K562 (cell line): ENCODE results near the gene TFPT. TPM values are rescaled to one million over a fixed set of nuclear protein-coding genes. Genes with fewer than 3 reads are reported as not detected.
A peak's percentile ranks its signal among the peaks of the same experiment; 100 is the strongest.

Experiments used
- ADNP ChIP-seq: fragments of 200-800 bp; sonication (Bioruptor generic); IDR thresholded peaks from 2 replicates; pipeline ENCODE4 v1.6.1; 2016; ENCODE audit warnings: missing genetic modification characterization, missing compliant biosample characterization
- CCAR2 ChIP-seq: fragments of 200-400 bp; formaldehyde crosslinking; IDR thresholded peaks from 2 replicates; pipeline ENCODE4 v1.6.1; 2017; ENCODE audit warnings: mild to moderate bottlenecking, low read depth, low read length
- FOXJ2 ChIP-seq: fragments of 200-800 bp; sonication (Bioruptor generic); IDR thresholded peaks from 2 replicates; pipeline ENCODE4 v1.6.1; 2016; ENCODE audit warnings: missing genetic modification characterization, missing compliant biosample characterization
- GABPB1 ChIP-seq: sonication (generic); formaldehyde crosslinking; IDR thresholded peaks from 2 replicates; pipeline ENCODE4 v1.8.0; 2022; ENCODE audit warnings: mild to moderate bottlenecking, missing genetic modification reagents
- GTF2A2 ChIP-seq: IDR thresholded peaks from 2 replicates; pipeline ENCODE4 v1.6.1; 2016; ENCODE audit warnings: mild to moderate bottlenecking, missing genetic modification characterization, missing compliant biosample characterization
- HNRNPLL ChIP-seq: fragments of 200-400 bp; formaldehyde crosslinking; IDR thresholded peaks from 2 replicates; pipeline ENCODE4 v1.6.1; 2017; ENCODE audit warnings: low read length, low read depth, mild to moderate bottlenecking; ENCODE audit not compliant: poor library complexity, severe bottlenecking
- NCOA1 ChIP-seq: fragments of 450-650 bp; IDR thresholded peaks from 2 replicates; pipeline ENCODE4 v1.6.1; 2016; ENCODE audit warnings: low read depth
- RFX5 ChIP-seq: IDR thresholded peaks from 2 replicates; pipeline ENCODE4 v1.6.1; 2011; ENCODE audit warnings: low read depth, mild to moderate bottlenecking, improper control_type of control experiment, low read length
- U2AF1 ChIP-seq: fragments of 200-400 bp; formaldehyde crosslinking; optimal IDR thresholded peaks from 2 replicates; pipeline ENCODE3; 2017; ENCODE audit warnings: mild to moderate bottlenecking, low read depth, low read length, moderate library complexity
- ZNF140 ChIP-seq: fragments of 250-450 bp; sonication (Bioruptor Pico); IDR thresholded peaks from 2 replicates; pipeline ENCODE4 v1.8.0; 2021; ENCODE audit warnings: moderate library complexity, mild to moderate bottlenecking, inconsistent platforms
- ZNF668 ChIP-seq: fragments of 250-450 bp; sonication (Bioruptor Pico); IDR thresholded peaks from 2 replicates; pipeline ENCODE4 v1.8.0; 2022; ENCODE audit warnings: mild to moderate bottlenecking, inconsistent platforms
- polyA plus RNA-seq, 8 experiments: library from polyadenylated mRNA; depleted of rRNA in 4 of 8; stranded (reverse) in 5 of 8; unstranded in 3 of 8; fragments of >200 nt; fragmentation: Nextera tagmentation in 2 of 8; fragmentation: Illumina TruSeq in 1 of 8; extraction: Ambion mirVana in 2 of 8; extraction: Trizol in 1 of 8; gene quantifications; 2 replicates each; pipeline versions ENCODE4 v1.2.1 to v1.2.3, GENCODE V29; 2011 to 2014; ENCODE audit warnings: inconsistent platforms in 1 of 8, missing spikeins in 1 of 8
- total RNA-seq, 7 experiments: library from RNA; depleted of rRNA in 6 of 7; stranded (reverse); fragments of >200 nt in 6 of 7; fragmentation: Illumina TruSeq in 2 of 7; extraction: Trizol in 2 of 7; gene quantifications; 2 replicates each; pipeline versions ENCODE4 v1.2.1 to v1.2.3, GENCODE V29; 2011 to 2021; ENCODE audit warnings: low replicate concordance in 1 of 7
- TF ChIP-seq, protein P1 (sequence below): fragments of 450-650 bp; IDR thresholded peaks from 2 replicates; pipeline ENCODE4 v1.6.1; 2017; ENCODE audit warnings: antibody characterized with exemption, mild to moderate bottlenecking
- TF ChIP-seq, protein P2 (sequence below): IDR thresholded peaks from 2 replicates; pipeline ENCODE4 v1.6.1; 2011; ENCODE audit warnings: borderline replicate concordance, low read depth, mild to moderate bottlenecking, moderate library complexity, low read length; ENCODE audit not compliant: insufficient read depth, poor library complexity, severe bottlenecking
- TF ChIP-seq, protein P3 (sequence below): fragments of 450-650 bp; IDR thresholded peaks from 2 replicates; pipeline ENCODE4 v1.6.1; 2016; ENCODE audit warnings: antibody characterized with exemption
- TF ChIP-seq, protein P4 (sequence below): fragments of 200-800 bp; sonication (Bioruptor generic); IDR thresholded peaks from 2 replicates; pipeline ENCODE4 v1.6.1; 2017; ENCODE audit warnings: missing genetic modification characterization, missing compliant biosample characterization
- TF ChIP-seq, protein P5 (sequence below): fragments of 450-650 bp; formaldehyde crosslinking; IDR thresholded peaks from 2 replicates; pipeline ENCODE4 v1.4.0; 2022; ENCODE audit warnings: missing genetic modification characterization

TFPT gene
- total and polyA plus RNA-seq, 9 of the 15 experiments (the other 6 are each of a cell fraction or from before 2014, with no cell fraction given), result 0.72 to 16.4 (median 9.2) TPM

DNA sequence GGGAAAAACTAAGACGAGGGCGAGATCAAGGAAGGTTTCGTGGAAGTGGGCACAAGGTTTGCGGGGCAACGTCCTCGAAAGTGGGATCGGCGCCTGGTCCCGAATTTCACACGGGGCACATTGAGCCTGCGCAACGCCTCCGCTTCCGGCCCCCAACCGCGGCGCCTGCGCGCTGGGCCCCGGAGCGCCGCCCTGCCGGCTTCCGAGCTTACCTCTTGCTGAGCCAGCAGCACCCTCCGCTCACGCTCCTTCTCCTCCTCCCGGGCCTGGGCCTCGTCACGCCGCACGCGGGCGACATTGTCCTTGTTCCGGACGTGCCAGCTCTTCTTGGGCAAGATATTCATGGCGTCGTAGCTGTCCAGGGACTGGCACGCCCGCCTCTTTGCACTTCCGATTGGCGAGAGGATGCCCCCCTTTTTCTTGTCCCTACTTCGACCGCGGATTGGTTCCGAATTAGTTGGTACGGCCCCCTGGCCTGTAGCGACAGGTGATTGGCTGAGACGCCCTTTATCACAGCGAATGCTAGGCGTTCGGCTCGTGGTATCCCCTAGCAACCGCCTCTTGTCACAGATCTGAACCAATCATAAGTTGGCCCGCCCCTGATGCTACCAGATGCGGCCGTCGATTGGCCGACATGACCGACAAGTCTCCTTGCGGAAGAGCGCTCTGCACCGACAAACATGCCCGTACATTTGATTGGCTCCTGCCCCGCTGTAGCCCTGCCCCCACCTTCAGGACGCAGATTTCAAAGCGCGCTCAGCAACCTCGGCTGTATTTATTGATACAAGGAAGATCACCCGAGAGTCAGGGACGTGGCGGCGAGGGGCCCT is 44.1 kb upstream of the TFPT start, which contains the start of gene LENG1 (continued):
- TF ChIP-seq, protein P1, sequence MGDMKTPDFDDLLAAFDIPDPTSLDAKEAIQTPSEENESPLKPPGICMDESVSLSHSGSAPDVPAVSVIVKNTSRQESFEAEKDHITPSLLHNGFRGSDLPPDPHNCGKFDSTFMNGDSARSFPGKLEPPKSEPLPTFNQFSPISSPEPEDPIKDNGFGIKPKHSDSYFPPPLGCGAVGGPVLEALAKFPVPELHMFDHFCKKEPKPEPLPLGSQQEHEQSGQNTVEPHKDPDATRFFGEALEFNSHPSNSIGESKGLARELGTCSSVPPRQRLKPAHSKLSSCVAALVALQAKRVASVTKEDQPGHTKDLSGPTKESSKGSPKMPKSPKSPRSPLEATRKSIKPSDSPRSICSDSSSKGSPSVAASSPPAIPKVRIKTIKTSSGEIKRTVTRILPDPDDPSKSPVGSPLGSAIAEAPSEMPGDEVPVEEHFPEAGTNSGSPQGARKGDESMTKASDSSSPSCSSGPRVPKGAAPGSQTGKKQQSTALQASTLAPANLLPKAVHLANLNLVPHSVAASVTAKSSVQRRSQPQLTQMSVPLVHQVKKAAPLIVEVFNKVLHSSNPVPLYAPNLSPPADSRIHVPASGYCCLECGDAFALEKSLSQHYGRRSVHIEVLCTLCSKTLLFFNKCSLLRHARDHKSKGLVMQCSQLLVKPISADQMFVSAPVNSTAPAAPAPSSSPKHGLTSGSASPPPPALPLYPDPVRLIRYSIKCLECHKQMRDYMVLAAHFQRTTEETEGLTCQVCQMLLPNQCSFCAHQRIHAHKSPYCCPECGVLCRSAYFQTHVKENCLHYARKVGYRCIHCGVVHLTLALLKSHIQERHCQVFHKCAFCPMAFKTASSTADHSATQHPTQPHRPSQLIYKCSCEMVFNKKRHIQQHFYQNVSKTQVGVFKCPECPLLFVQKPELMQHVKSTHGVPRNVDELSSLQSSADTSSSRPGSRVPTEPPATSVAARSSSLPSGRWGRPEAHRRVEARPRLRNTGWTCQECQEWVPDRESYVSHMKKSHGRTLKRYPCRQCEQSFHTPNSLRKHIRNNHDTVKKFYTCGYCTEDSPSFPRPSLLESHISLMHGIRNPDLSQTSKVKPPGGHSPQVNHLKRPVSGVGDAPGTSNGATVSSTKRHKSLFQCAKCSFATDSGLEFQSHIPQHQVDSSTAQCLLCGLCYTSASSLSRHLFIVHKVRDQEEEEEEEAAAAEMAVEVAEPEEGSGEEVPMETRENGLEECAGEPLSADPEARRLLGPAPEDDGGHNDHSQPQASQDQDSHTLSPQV, result no peak
- peak; percentile 72; the same call in 1 of the 2 replicates for TF ChIP-seq RFX5
- TF ChIP-seq, protein P2, sequence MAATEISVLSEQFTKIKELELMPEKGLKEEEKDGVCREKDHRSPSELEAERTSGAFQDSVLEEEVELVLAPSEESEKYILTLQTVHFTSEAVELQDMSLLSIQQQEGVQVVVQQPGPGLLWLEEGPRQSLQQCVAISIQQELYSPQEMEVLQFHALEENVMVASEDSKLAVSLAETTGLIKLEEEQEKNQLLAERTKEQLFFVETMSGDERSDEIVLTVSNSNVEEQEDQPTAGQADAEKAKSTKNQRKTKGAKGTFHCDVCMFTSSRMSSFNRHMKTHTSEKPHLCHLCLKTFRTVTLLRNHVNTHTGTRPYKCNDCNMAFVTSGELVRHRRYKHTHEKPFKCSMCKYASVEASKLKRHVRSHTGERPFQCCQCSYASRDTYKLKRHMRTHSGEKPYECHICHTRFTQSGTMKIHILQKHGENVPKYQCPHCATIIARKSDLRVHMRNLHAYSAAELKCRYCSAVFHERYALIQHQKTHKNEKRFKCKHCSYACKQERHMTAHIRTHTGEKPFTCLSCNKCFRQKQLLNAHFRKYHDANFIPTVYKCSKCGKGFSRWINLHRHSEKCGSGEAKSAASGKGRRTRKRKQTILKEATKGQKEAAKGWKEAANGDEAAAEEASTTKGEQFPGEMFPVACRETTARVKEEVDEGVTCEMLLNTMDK, result peak; percentile 85
- no peak for TF ChIP-seq ZNF140 (CRISPR knock-in tag)
- TF ChIP-seq, protein P3, sequence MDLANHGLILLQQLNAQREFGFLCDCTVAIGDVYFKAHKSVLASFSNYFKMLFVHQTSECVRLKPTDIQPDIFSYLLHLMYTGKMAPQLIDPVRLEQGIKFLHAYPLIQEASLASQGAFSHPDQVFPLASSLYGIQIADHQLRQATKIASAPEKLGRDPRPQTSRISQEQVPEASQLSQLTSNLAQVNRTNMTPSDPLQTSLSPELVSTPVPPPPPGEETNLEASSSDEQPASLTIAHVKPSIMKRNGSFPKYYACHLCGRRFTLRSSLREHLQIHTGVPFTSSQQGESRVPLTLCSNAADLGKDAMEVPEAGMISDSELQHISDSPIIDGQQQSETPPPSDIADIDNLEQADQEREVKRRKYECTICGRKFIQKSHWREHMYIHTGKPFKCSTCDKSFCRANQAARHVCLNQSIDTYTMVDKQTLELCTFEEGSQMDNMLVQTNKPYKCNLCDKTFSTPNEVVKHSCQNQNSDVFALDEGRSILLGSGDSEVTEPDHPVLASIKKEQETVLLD, result peak; percentile 71; the same call in 1 of the 2 replicates
- TF ChIP-seq NCOA1, result no peak
- TF ChIP-seq GTF2A2 (tag), result no peak
- TF ChIP-seq, protein P4, sequence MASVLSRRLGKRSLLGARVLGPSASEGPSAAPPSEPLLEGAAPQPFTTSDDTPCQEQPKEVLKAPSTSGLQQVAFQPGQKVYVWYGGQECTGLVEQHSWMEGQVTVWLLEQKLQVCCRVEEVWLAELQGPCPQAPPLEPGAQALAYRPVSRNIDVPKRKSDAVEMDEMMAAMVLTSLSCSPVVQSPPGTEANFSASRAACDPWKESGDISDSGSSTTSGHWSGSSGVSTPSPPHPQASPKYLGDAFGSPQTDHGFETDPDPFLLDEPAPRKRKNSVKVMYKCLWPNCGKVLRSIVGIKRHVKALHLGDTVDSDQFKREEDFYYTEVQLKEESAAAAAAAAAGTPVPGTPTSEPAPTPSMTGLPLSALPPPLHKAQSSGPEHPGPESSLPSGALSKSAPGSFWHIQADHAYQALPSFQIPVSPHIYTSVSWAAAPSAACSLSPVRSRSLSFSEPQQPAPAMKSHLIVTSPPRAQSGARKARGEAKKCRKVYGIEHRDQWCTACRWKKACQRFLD (CRISPR knock-in tag), result 0 out of 2 replicates have a peak, but pooled peaks have one; percentile 10
- TF ChIP-seq ADNP (tag), result no peak
- TF ChIP-seq GABPB1 (CRISPR knock-in tag), result peak; percentile 89
- TF ChIP-seq, protein P5, sequence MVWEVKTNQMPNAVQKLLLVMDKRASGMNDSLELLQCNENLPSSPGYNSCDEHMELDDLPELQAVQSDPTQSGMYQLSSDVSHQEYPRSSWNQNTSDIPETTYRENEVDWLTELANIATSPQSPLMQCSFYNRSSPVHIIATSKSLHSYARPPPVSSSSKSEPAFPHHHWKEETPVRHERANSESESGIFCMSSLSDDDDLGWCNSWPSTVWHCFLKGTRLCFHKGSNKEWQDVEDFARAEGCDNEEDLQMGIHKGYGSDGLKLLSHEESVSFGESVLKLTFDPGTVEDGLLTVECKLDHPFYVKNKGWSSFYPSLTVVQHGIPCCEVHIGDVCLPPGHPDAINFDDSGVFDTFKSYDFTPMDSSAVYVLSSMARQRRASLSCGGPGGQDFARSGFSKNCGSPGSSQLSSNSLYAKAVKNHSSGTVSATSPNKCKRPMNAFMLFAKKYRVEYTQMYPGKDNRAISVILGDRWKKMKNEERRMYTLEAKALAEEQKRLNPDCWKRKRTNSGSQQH (CRISPR knock-in tag), result no peak
- no peak for TF ChIP-seq CCAR2
- peak; percentile 36 for TF ChIP-seq HNRNPLL
- TF ChIP-seq FOXJ2 (tag), result peak; percentile 55; the same call in 1 of the 2 replicates
- TF ChIP-seq ZNF668 (CRISPR knock-in tag), result no peak
- TF ChIP-seq U2AF1, result no peak
